Activated T-helper 17 cell treated with anti-CD3 and anti-CD28 coated beads, Interleukin-2, amount 50 U/mL, for 72 hours (primary cell): ENCODE results near the gene VDR. TPM values are rescaled to one million over a fixed set of nuclear protein-coding genes. Genes with fewer than 3 reads are reported as not detected.

Experiments
- ATAC-seq: fragments of 150-1000 bp; cut with Tn5 transposase; replicated peaks from 2 replicates; pipeline ENCODE4 v1.10.0; 2021; ENCODE audit warnings: mild to moderate bottlenecking, moderate library complexity
- H3K27ac Mint-ChIP-seq: one replicate; pipeline ENCODE4 v1.8.0; 2022; ENCODE audit warnings: mixed read lengths
- H3K27me3 Mint-ChIP-seq: one replicate; pipeline ENCODE4 v1.8.0; 2022; ENCODE audit warnings: mixed read lengths
- H3K36me3 Mint-ChIP-seq: one replicate; pipeline ENCODE4 v1.8.0; 2022; ENCODE audit warnings: low read depth, mild to moderate bottlenecking, mixed read lengths
- H3K4me1 Mint-ChIP-seq: one replicate; pipeline ENCODE4 v1.8.0; 2022; ENCODE audit warnings: mixed read lengths
- H3K4me3 Mint-ChIP-seq: one replicate; pipeline ENCODE4 v1.8.0; 2022; ENCODE audit warnings: mild to moderate bottlenecking, mixed read lengths
- H3K9me3 Mint-ChIP-seq: one replicate; pipeline ENCODE4 v1.8.0; 2022; ENCODE audit warnings: mixed read lengths
- total RNA-seq, 2 donors: library from RNA; stranded (reverse); gene quantifications; one replicate each; pipeline ENCODE4 v1.2.3, GENCODE V29; 2022

The VDR gene
- total RNA-seq, 2 donors from 2014 or later = 70.9 to 182 TPM

GRCh38 chr12:47908738-47909137 lies 3.9 kb upstream of the VDR start:
- ATAC-seq = no peak
- Mint-ChIP-seq H3K4me1 (no peaks in the 10 kb centered on the region), H3K4me3 (no peak overlapping the region), H3K36me3 (peaks cover 9% of the 10 kb centered on the region), H3K27me3 (peaks cover 3% of the 10 kb centered on the region), H3K9me3 (no peaks in the 10 kb centered on the region), H3K27ac (no peak overlapping the region)

GRCh38 chr12:47907851-47908454 lies 3.2 kb upstream of the VDR start:
- peaks cover 17% of the 10 kb centered on the region for H3K36me3 Mint-ChIP-seq

GRCh38 chr12:47903927-47904712 lies 674 bp downstream of the VDR start:
- Mint-ChIP-seq H3K9me3 (no peaks in the 10 kb centered on the region), H3K27ac (peak overlapping the region; percentile 98), H3K4me3 (peak overlapping the region; percentile 99), H3K36me3 (peaks cover 55% of the 10 kb centered on the region), H3K4me1 (peaks cover 33% of the 10 kb centered on the region), H3K27me3 (peaks cover 3% of the 10 kb centered on the region)
- peak; percentile 81 for ATAC-seq

More at GRCh38 chr12:47907851-47908454, 3.2 kb upstream of the VDR start:
- ATAC-seq = no peak
- Mint-ChIP-seq H3K27me3 (peaks cover 3% of the 10 kb centered on the region), H3K4me3 (no peak overlapping the region), H3K27ac (no peak overlapping the region), H3K9me3 (no peaks in the 10 kb centered on the region), H3K4me1 (peaks cover 4% of the 10 kb centered on the region)

GRCh38 chr12:47903151-47903611 lies 1.6 kb downstream of the VDR start:
- Mint-ChIP-seq H3K4me3 (peak overlapping the region; percentile 99), H3K27ac (peak overlapping the region; percentile 98), H3K36me3 (peaks cover 65% of the 10 kb centered on the region), H3K27me3 (peaks cover 3% of the 10 kb centered on the region), H3K9me3 (no peaks in the 10 kb centered on the region), H3K4me1 (peaks cover 33% of the 10 kb centered on the region)
- peak; percentile 25 for ATAC-seq

- H3K27ac Mint-ChIP-seq = peak overlapping the region; percentile 52
- ATAC-seq = no peak
- peaks cover 40% of the 10 kb centered on the region for H3K4me1 Mint-ChIP-seq
- H3K36me3 Mint-ChIP-seq = peaks cover 75% of the 10 kb centered on the region
- H3K4me3 Mint-ChIP-seq = peak overlapping the region; percentile 99
- H3K27me3 Mint-ChIP-seq = peaks cover 3% of the 10 kb centered on the region
- no peaks in the 10 kb centered on the region for H3K9me3 Mint-ChIP-seq
These were observed 2.6 kb downstream of the VDR start for GRCh38 chr12:47902131-47902639.

GRCh38 chr12:47901718-47902093 lies 3.1 kb downstream of the VDR start:
- H3K27me3 Mint-ChIP-seq = no peaks in the 10 kb centered on the region
- H3K9me3 Mint-ChIP-seq = no peaks in the 10 kb centered on the region
- H3K4me3 Mint-ChIP-seq = peak overlapping the region; percentile 99
- H3K4me1 Mint-ChIP-seq = peaks cover 42% of the 10 kb centered on the region
- H3K27ac Mint-ChIP-seq = peak overlapping the region; percentile 52
- H3K36me3 Mint-ChIP-seq = peaks cover 79% of the 10 kb centered on the region
- no peak for ATAC-seq

- Mint-ChIP-seq H3K9me3 (no peaks in the 10 kb centered on the region), H3K36me3 (peaks cover 84% of the 10 kb centered on the region), H3K4me3 (peak overlapping the region; percentile 99), H3K4me1 (peaks cover 42% of the 10 kb centered on the region), H3K27me3 (no peaks in the 10 kb centered on the region), H3K27ac (peak overlapping the region; percentile 52)
- no peak for ATAC-seq
These were observed 3.6 kb downstream of the VDR start for GRCh38 chr12:47901063-47901717.

- Mint-ChIP-seq H3K9me3 (no peaks in the 10 kb centered on the region), H3K4me3 (peak overlapping the region; percentile 99), H3K4me1 (peaks cover 48% of the 10 kb centered on the region), H3K36me3 (peaks cover 92% of the 10 kb centered on the region), H3K27ac (no peak overlapping the region), H3K27me3 (no peaks in the 10 kb centered on the region)
- ATAC-seq = no peak
These were observed 4.4 kb downstream of the VDR start for GRCh38 chr12:47900131-47901062.

GRCh38 chr12:47899466-47899865 lies 5.3 kb downstream of the VDR start:
- Mint-ChIP-seq H3K4me3 (peak overlapping the region; percentile 99), H3K4me1 (peaks cover 48% of the 10 kb centered on the region), H3K36me3 (peaks cover 98% of the 10 kb centered on the region), H3K9me3 (no peaks in the 10 kb centered on the region), H3K27me3 (no peaks in the 10 kb centered on the region), H3K27ac (no peak overlapping the region)
- ATAC-seq = no peak

- Mint-ChIP-seq H3K9me3 (no peaks in the 10 kb centered on the region), H3K36me3 (peaks cover 100% of the 10 kb centered on the region), H3K27ac (no peak overlapping the region), H3K4me1 (peaks cover 49% of the 10 kb centered on the region), H3K4me3 (no peak overlapping the region), H3K27me3 (no peaks in the 10 kb centered on the region)
- ATAC-seq = no peak
These were observed 8.2 kb downstream of the VDR start for GRCh38 chr12:47896633-47897032.

- no peak for ATAC-seq
- H3K27me3 Mint-ChIP-seq = no peaks in the 10 kb centered on the region
- no peaks in the 10 kb centered on the region for H3K9me3 Mint-ChIP-seq
- H3K27ac Mint-ChIP-seq = no peak overlapping the region
- peaks cover 100% of the 10 kb centered on the region for H3K36me3 Mint-ChIP-seq
- peaks cover 48% of the 10 kb centered on the region for H3K4me1 Mint-ChIP-seq
- peak overlapping the region; percentile 30 for H3K4me3 Mint-ChIP-seq
These were observed 8.8 kb downstream of the VDR start for GRCh38 chr12:47896022-47896421.

- Mint-ChIP-seq H3K27ac (peak overlapping the region; percentile 71), H3K4me1 (peaks cover 47% of the 10 kb centered on the region), H3K36me3 (peaks cover 100% of the 10 kb centered on the region), H3K4me3 (peak overlapping the region; percentile 90), H3K27me3 (no peaks in the 10 kb centered on the region), H3K9me3 (no peaks in the 10 kb centered on the region)
- no peak for ATAC-seq
These were observed 10.1 kb downstream of the VDR start for GRCh38 chr12:47894652-47895051.

GRCh38 chr12:47894068-47894467 lies 10.7 kb downstream of the VDR start:
- H3K9me3 Mint-ChIP-seq = no peaks in the 10 kb centered on the region
- peak overlapping the region; percentile 90 for H3K4me3 Mint-ChIP-seq
- peaks cover 100% of the 10 kb centered on the region for H3K36me3 Mint-ChIP-seq
- no peaks in the 10 kb centered on the region for H3K27me3 Mint-ChIP-seq
- ATAC-seq = no peak
- peaks cover 48% of the 10 kb centered on the region for H3K4me1 Mint-ChIP-seq
- H3K27ac Mint-ChIP-seq = peak overlapping the region; percentile 51

- peaks cover 100% of the 10 kb centered on the region for H3K36me3 Mint-ChIP-seq
- H3K27me3 Mint-ChIP-seq = no peaks in the 10 kb centered on the region
- H3K9me3 Mint-ChIP-seq = peaks cover 1% of the 10 kb centered on the region
- H3K4me1 Mint-ChIP-seq = peaks cover 56% of the 10 kb centered on the region
- peak overlapping the region; percentile 51 for H3K27ac Mint-ChIP-seq
- H3K4me3 Mint-ChIP-seq = peak overlapping the region; percentile 90
- ATAC-seq = no peak
These were observed 12.0 kb downstream of the VDR start for GRCh38 chr12:47892819-47893218.
